ENCODE data around the gene SLC66A2.

- TF ChIP-seq CTCF (conservative IDR thresholded peaks at IDR 0.05) (no peak), ZFX (IDR thresholded peaks at IDR 0.05) (no peak)
These were observed 39.8 kb downstream of the SLC66A2 start for GRCh38 chr18:79911344-79912270.

Measured in C4-2B (cell line).